HG03135 (cell line): ENCODE measurements around the gene DHRS12.

Experiments used
- ATAC-seq: cut with Tn5 transposase; IDR thresholded peaks from one replicate; pipeline ENCODE4 v1.9.1; 2021; ENCODE audit warnings: mild to moderate bottlenecking, moderate library complexity; ENCODE audit not compliant: unreplicated experiment

DHRS12 gene

DNA sequence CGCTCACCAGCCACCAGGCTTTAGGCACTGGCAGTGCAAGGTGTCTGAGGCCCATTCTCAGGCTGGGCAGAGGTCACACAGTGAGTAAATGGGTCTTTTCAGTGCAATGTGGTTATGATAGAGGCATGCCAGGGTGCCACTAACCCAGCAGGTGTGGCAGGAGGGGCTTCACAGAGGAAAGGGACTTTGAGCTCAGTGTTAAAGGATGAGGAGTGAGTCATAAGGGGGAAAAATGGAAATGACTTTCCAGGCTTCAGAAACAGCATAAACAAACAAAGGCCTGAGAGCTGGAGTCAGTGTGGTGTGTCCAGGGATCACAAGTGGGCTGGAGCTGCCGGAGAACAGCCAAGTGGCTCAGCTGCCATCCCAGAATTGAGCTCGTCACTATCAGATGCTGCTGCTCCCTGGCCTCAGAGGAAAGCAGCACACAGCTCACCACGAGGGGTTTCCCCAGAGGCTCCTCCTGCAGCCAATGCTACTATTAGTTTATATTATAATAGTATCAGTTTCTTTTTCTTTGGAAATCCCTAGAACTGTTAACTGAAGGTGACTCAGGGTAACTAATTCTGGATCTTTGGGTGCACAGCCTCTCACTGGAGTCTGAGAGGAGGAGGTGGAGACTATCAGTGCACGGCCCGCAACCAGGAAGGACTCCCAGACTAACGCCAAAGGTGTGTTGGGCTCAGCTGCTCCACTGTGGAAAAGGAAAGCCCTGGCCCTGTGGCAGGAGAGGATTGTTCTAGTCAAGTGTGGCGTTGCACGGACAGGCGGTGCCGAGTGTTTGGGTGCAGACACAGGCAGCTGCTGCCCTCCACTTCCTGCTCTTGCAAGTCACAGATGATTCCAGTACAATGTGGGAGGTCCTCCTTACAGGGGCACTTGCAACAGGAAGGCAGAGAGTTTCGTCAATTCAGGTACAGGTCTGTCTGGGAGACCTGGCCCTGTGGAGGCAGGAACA lies 39.5 kb downstream of the DHRS12 start:
- ATAC-seq, result peak; percentile 84

DNA sequence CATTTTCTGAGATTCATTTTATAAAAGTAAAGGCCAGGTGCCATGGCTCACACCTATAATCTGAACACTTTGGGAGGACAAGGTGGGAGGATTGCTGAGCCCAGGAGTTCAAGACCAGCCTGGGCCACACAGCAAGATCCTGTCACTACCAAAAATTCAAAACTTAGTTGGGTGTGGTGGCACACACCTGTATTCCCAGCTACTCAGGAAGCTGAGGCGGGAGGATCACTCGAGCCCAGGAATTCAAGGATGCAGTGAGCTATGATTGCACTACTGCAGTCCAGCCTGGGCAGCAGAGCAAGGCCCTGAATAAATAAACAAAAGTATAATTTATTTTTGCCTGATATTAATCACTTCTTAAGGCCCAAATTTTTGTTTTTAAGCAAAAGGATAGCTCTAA lies 40.5 kb downstream of the DHRS12 start:
- no peak for ATAC-seq

- no peak for ATAC-seq
Observed at GRCh38 chr13:51761643-51762350, 42.2 kb downstream of the DHRS12 start.

DNA sequence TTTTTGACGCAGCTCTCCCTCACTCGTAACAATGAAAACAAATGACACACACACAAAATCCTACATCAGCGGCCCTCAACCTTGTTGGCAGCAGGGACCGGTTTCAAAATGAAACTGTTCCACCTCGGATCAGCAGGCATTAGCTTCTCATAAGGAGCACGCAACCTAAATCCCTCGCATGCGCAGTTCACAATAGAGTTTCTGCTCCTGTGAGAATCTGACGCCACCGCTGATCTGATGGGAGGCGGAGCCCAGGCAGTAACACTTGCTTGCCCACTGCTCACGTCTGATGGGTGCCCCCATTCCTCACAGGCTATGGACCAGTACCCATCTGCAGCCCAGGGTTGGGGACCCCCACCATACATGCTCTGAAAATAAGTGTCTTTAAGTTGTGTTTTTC lies 43.4 kb downstream of the DHRS12 start:
- ATAC-seq, result no peak

DNA sequence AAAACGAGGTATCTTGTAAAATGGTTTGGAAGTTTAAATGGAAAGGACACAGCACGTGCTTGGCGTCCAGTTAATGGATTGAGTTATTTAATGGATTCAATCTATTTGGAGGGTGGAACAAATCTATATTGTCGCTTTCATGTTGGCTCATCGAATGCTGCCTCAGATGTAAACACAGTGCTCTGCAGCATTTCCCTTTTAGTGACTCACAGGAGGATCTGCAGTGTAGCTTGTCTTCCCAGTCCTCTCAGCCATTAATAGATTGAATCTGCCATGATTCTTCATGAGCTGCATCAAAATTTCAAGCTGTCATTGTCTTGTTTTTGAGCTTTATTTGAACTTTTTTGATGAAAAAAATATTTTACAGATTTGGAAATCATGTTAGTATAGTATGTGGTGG lies 44.7 kb downstream of the DHRS12 start:
- no peak for ATAC-seq

DNA sequence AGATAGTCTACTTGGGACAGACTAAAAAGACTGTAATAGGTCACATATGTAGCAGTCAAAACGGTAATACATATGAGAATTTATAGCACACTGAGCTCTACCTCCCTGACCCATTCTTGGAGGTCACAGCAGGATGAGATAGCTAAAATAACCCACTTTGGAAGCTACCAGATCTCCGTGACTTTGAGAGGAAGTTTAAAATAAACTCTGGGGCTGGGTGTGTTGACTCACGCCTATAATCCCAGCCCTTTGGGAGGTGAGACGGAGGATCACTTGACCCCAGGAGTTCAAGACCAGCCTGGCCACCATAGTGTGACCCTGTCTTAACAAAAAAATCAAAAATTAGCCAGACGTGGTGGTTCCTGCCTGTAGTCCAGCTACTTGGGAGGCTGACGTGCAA lies 45.3 kb downstream of the DHRS12 start:
- ATAC-seq, result no peak

GRCh38 chr13:51756651-51757050 lies 47.3 kb downstream of the DHRS12 start:
- ATAC-seq, result no peak

GRCh38 chr13:51747438-51748434 lies 56.2 kb downstream of the DHRS12 start:
- no peak for ATAC-seq

DNA sequence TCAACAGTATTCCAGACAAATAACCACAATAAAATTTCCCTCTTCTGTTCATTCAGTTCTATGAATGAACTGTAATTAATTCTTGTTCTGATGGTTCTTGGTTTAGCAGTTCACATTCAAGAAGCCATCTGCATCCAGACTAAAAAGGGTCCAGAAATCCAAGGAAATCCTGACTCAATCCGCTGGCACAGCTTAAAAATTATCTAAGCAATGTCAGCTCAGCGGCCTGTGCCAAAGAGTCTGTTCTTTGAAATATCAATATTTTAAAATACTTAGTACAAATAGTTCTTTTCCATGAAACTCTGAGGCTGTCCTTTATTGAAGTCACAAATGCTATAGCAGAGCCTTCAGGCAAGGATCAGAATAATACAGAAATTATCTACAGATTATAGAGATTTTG lies 57.2 kb downstream of the DHRS12 start:
- ATAC-seq, result no peak

DNA sequence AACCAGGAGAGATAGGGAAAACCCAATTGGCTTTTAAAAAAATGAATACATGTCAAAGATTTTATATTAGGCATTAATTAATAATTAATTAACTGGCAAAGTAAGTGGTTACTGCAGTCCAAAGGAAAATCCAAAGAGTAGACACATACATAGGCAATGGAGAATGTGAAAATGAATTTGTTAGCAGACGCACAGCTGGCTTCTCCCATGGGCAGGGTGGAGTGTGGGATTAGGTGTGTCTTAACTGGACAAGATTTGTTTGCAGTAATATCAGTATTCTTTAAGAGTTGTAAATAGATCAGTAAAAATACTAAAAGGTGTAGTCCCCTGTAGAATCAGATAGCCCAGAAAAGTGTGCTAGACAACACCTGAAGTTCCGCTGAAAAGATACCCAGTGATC lies 58.7 kb downstream of the DHRS12 start:
- no peak for ATAC-seq

GRCh38 chr13:51742611-51743010 lies 61.4 kb downstream of the DHRS12 start:
- no peak for ATAC-seq

- ATAC-seq, result no peak
Observed at GRCh38 chr13:51742031-51742430, 61.9 kb downstream of the DHRS12 start.

DNA sequence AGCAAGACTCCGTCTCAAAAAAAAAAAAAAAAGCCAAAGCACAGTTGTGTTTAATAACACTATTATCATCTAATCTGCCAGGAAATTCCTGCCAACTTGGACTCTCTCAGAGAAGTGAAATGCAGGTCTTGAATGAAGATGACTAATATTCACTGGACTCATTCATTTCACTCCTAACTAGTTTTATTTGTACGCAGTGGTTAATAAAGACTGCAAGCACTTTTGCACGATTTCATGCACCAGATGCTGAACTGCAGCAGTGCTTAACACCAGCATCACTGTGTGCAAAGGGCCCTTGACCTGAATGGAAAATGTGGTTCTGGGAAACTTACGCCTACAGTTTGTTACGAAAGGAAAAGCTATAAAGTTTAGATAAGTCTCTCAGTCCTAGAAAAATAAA lies 63.3 kb downstream of the DHRS12 start:
- ATAC-seq, result no peak

- ATAC-seq, result no peak
Observed at GRCh38 chr13:51739027-51739764, 64.8 kb downstream of the DHRS12 start.

- ATAC-seq, result no peak
Observed at GRCh38 chr13:51738226-51738905, 65.6 kb downstream of the DHRS12 start.

DNA sequence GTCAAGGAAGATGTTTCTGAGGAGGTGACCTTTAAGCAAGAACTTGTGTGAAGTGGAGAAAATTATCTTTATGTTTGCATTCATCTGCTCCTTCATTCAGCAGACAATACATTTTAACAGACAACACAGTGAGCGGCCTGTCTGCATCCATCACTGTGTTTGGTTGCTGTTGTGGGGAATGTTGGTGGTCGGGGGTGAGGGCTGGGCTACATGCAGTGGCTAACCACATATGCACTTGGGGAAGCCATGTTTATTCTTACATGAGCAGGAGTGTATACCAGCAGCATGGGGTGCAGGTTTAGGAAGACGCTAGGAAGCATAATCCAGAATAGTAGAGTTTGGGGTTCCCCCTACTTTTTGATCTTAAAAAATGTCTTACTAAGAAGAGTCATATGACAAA lies 66.4 kb downstream of the DHRS12 start:
- ATAC-seq, result no peak

GRCh38 chr13:51734786-51735185 lies 69.2 kb downstream of the DHRS12 start:
- no peak for ATAC-seq

- no peak for ATAC-seq
Observed at GRCh38 chr13:51733374-51734298, 70.3 kb downstream of the DHRS12 start.

GRCh38 chr13:51731759-51732158 lies 72.2 kb downstream of the DHRS12 start:
- ATAC-seq, result no peak
